ENCODE results near the gene IQCF2. TPM values are rescaled to one million over a fixed set of nuclear protein-coding genes. Genes with fewer than 3 reads are reported as not detected.
A peak's percentile ranks its signal among the peaks of the same experiment; 100 is the strongest.
"Not testable (repeated sequence)": the region's sequence is repeated elsewhere in the genome, so short reads cannot be mapped to it uniquely, and the experiment has no call there.

The IQCF2 gene
- total RNA-seq, 2 donors from 2014 or later, result not detected

DNA sequence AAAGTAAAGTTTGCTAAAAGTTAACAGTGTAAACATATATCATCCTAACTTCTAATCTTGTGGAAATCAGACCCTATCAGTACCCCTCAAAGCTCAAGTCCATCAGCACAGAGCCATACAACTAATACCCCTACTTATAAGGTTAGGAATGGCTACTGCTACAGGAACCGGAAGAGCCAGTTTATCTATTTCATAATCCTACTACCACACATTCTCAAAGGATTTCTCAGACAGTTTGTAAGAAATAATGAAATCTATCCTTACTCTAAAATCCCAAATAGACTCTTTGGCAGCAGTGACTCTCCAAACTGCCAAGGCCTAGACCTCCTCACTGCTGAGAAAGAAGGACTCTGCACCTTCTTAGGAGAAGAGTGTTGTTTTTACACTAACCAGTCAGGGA, 6.0 kb upstream of the IQCF2 start:
- not testable (repeated sequence) for H3K27ac Mint-ChIP-seq; H3K4me3 Mint-ChIP-seq; H3K9me3 Mint-ChIP-seq; H3K4me1 Mint-ChIP-seq (ENCODE audit: low read depth in 2 of 2); DNase-seq (ENCODE audit: low spot score); ATAC-seq; H3K36me3 Mint-ChIP-seq
- H3K27me3 Mint-ChIP-seq, result peaks cover 19 to 31% of the 10 kb centered on the region in 2 donors

DNA sequence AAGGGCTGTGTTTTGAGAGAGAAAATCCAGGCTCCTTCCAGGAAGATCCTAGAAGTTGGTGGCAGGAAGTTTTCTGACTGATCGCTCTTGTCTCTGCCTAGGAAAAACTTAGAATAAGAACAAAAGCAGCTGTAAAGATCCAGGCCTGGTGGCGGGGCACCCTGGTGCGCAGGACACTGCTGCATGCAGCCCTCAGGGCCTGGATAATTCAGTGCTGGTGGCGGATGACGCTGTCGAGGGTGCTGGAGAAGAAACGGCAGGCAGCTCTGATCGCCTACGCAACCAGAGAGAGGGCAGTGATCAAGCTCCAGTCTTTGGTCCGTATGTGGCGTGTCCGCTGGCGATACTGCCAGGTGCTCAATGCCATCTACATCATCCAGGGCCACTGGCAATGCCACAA, 1.5 kb downstream of the IQCF2 start:
- Mint-ChIP-seq H3K4me3 (no peak overlapping the region), H3K4me1 (ENCODE audit: low read depth in 2 of 2) (peaks cover 0 to 3% of the 10 kb centered on the region in 2 donors)

DNA sequence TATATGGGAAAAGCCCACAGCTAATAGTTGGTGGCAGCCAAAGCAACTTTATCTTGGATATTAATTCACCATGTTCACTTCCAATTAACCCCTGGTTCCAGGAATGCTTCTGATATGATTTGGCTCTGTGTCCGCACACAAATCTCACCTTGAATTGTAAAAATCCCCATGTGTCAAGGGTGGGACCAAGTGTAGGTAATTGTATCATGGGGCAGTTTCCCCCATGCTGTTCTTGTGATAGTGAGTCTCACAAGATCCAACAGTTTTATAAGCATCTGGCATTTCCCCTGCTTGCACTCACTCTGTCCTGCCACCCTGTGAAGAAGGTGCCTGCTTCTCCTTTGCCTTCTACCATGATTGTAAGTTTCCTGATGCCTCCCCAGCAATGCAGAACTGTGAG, 7.5 kb downstream of the IQCF2 start:
- H3K4me3 Mint-ChIP-seq; H3K9me3 Mint-ChIP-seq; DNase-seq (ENCODE audit: low spot score); H3K4me1 Mint-ChIP-seq (ENCODE audit: low read depth in 2 of 2); H3K27ac Mint-ChIP-seq; H3K36me3 Mint-ChIP-seq; ATAC-seq: not testable (repeated sequence)
- H3K27me3 Mint-ChIP-seq, result peaks cover 23 to 34% of the 10 kb centered on the region in 2 donors

More for the DNA sequence above, 1.5 kb downstream of the IQCF2 start:
- Mint-ChIP-seq H3K27me3 (peaks cover 15 to 20% of the 10 kb centered on the region in 2 donors), H3K36me3 (no peaks in the 10 kb centered on the region), H3K9me3 (no peaks in the 10 kb centered on the region), H3K27ac (no peak overlapping the region)
- DNase-seq (ENCODE audit: low spot score) (no peak), ATAC-seq (no peak)

DNA sequence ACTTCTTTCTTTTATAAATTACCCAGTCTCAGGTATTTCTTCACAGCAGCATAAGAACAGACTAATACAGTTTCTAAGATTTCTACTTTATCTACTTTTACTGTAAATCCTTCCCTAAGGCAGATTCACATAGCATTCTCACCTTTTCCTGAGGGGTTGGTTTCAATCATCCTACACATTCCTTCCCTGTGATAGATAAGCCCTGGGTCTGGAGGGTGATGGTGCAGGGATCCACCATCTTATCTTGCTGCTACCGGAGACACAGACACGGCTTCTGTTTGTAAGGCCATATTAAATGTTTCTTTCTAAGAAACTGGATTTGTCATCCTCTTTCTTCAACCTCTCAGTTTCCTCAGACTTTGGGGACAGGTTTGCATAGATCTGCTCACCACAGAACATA, 7.9 kb downstream of the IQCF2 start:
- Mint-ChIP-seq H3K27me3 (peaks cover 25 to 34% of the 10 kb centered on the region in 2 donors), H3K36me3 (no peaks in the 10 kb centered on the region), H3K4me3 (no peak overlapping the region), H3K9me3 (no peaks in the 10 kb centered on the region), H3K4me1 (ENCODE audit: low read depth in 2 of 2) (peaks cover 0 to 2% of the 10 kb centered on the region in 2 donors), H3K27ac (no peak overlapping the region)
- DNase-seq (ENCODE audit: low spot score), result no peak
- ATAC-seq, result no peak

DNA sequence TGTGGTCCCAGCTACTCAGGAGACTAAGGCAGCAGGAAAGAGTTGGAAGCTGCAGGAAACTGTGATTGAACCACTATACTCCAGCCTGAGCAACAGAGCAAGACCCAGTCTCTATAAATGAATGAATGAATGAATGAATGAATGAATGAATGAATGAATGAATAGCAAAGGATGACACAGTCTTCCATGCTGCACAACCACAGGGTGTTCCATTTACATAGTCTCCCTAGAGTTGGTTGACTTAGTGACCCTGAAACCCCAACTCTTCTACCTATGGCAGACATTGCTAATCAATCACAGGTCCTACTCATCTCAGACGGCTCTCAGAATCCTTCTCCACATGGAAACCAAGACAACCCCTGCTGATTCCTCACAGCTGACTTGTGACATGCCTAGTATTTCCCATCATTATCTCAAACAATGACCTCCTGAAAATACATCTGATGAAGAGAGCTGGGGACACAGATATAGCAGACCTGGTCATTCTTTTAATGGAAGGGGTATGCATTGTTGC, 11.9 kb downstream of the IQCF2 start:
- DNase-seq (ENCODE audit: low spot score), result no peak
- no peak for ATAC-seq
- Mint-ChIP-seq H3K4me3 (no peak overlapping the region), H3K4me1 (ENCODE audit: low read depth in 2 of 2) (peaks cover 7 to 9% of the 10 kb centered on the region in 2 donors), H3K36me3 (no peaks in the 10 kb centered on the region), H3K9me3 (no peaks in the 10 kb centered on the region), H3K27ac (no peak overlapping the region), H3K27me3 (peaks cover 21 to 23% of the 10 kb centered on the region in 2 donors)

DNA sequence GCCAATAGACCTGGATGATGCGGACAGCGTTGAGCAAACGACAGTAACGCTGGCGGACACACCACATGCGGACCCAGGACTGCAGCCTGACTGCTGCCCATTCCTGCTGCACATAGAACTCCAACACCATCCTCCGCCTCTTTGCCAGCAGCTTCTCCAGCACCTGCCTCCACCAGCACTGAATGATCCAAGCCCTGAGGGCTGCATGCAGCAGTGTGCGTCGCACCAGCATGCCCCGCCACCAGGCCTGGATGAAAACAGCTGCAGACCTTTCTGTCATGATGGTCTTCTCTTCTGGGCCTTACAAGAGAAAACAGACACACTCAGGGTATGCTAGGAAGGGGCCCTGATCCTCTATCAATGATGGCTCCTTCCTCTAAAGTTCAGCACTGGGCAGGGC, 12.5 kb downstream of the IQCF2 start:
- Mint-ChIP-seq H3K27ac (no peak overlapping the region), H3K27me3 (peaks cover 17 to 25% of the 10 kb centered on the region in 2 donors), H3K4me3 (no peak overlapping the region), H3K9me3 (no peaks in the 10 kb centered on the region), H3K36me3 (no peaks in the 10 kb centered on the region), H3K4me1 (ENCODE audit: low read depth in 2 of 2) (peaks cover 7 to 9% of the 10 kb centered on the region in 2 donors)
- no peak for DNase-seq (ENCODE audit: low spot score)
- ATAC-seq, result no peak

DNA sequence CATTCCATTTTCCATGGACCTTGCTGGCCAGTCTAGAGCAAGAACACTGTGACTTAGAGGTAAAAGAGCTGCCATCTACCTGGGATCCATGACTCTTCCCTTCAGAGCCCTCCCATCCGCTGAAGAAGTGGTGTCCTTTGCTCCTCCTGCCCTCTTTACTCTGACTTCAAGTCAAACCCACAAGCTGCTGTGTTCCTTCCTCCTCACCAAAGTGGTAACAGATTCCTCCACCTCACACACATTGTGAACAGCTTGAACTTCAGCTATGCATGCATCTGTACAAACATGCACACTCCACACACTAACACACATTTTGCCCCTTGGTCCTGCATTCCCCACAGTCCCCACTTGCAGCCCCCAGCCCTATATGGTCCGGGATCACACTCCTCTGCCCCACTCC, 13.0 kb downstream of the IQCF2 start:
- H3K9me3 Mint-ChIP-seq, result no peaks in the 10 kb centered on the region
- peaks cover 13 to 20% of the 10 kb centered on the region in 2 donors for H3K27me3 Mint-ChIP-seq
- no peak overlapping the region for H3K27ac Mint-ChIP-seq
- H3K4me3 Mint-ChIP-seq, result no peak overlapping the region
- no peaks in the 10 kb centered on the region for H3K36me3 Mint-ChIP-seq
- H3K4me1 Mint-ChIP-seq (ENCODE audit: low read depth in 2 of 2), result peaks cover 7 to 9% of the 10 kb centered on the region in 2 donors
- no peak for DNase-seq (ENCODE audit: low spot score)
- ATAC-seq, result no peak

DNA sequence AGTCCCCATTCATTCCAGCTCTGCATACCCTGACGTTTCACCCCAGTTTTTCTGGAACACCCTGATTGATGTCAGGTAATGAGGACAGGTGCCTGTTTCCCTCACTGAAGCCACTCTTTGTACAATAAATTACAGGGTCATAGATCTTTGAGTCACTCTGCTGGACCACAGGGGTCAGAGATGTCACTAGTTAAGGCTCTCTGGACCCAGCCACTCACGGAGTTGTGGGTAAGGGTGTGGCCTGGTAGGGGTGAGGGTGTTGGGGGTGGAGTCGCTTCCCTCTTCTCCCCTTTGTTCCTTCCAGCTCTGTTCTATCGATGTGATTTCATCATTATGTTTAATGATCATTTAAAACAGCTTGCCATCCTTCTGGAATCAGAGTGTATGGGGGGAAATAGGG, 13.5 kb downstream of the IQCF2 start:
- Mint-ChIP-seq H3K4me3 (no peak overlapping the region), H3K27ac (no peak overlapping the region), H3K27me3 (peaks cover 13 to 20% of the 10 kb centered on the region in 2 donors), H3K36me3 (no peaks in the 10 kb centered on the region), H3K9me3 (no peaks in the 10 kb centered on the region), H3K4me1 (ENCODE audit: low read depth in 2 of 2) (peaks cover 7 to 9% of the 10 kb centered on the region in 2 donors)
- DNase-seq (ENCODE audit: low spot score) (no peak), ATAC-seq (no peak)

DNA sequence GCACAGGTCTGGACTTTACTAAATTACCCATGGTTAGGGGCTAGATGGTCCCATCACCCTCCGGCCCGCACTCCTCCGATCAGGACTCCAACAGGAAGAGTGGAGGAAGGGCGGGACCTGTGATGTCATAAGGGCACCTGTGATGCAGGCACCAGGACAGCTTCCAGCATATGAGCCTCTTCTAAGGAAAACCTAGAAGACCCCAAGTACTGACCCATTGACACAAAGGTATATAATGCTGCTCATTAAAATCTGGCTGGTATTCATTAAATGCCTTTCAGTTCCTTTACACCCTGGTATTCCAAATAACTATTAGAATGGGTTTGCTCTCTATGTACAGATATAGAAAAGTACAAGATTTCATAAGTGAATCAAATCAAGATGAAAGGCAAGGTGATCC, 14.1 kb downstream of the IQCF2 start, which contains the start of gene IQCF5:
Gene IQCF5, minus strand, starts transcription at position 101 of the 400 bp plus-strand sequence. Its CDS starts 70 bp downstream, at position 31.
- no peak for ATAC-seq
- Mint-ChIP-seq H3K9me3 (no peaks in the 10 kb centered on the region), H3K4me3 (no peak within 1 kb of the TSS), H3K27ac (no peak within 1 kb of the TSS), H3K27me3 (peaks cover 18 to 23% of the 10 kb centered on the region in 2 donors), H3K4me1 (ENCODE audit: low read depth in 2 of 2) (peaks cover 7 to 9% of the 10 kb centered on the region in 2 donors), H3K36me3 (no peaks in the 10 kb centered on the region)
- no peak for DNase-seq (ENCODE audit: low spot score)

DNA sequence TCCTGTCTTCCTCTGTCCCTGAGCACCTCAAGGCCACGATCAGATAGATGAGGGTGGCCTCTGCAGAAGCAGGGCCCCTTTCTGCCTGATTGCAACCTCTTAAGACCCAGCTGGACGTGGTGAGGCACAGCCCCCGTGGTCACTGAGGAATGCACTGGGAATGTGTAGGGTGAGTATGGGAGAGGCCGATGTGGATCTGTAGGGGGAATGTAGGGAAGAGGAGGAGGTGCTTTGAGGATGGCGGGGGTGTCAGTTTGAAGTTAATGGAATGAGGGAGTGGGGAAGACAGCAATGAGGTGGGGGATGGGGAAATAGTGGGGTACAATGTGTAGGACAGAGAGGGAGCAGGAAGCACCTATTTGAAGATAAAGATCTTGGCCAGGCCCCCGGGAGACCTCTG, 14.8 kb downstream of the IQCF2 start:
- peaks cover 7 to 9% of the 10 kb centered on the region in 2 donors for H3K4me1 Mint-ChIP-seq (ENCODE audit: low read depth in 2 of 2)
- DNase-seq (ENCODE audit: low spot score), result no peak
- no peak overlapping the region for H3K27ac Mint-ChIP-seq
- peaks cover 16 to 19% of the 10 kb centered on the region in 2 donors for H3K27me3 Mint-ChIP-seq
- H3K9me3 Mint-ChIP-seq, result no peaks in the 10 kb centered on the region
- H3K36me3 Mint-ChIP-seq, result no peaks in the 10 kb centered on the region
- ATAC-seq, result no peak
- no peak overlapping the region for H3K4me3 Mint-ChIP-seq

DNA sequence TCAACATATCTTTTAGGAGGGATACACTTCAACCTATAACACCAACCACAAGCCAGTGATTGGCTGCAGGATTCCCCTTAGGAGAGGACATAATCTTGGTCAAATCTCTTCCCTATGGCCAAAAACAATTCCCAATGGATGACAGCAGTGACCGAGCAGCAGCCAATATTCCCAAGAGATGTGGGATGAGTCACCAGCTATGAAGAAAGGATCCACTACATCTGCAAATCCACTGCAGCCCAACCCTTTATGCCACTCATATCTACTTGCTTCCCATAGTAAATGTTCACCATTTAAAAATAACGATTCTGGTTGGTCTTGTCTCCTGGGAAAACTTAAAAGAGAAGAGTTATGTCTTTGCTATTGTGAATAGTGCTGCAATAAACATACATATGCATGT, 18.5 kb downstream of the IQCF2 start:
- Mint-ChIP-seq H3K4me3 (no peak overlapping the region), H3K9me3 (no peaks in the 10 kb centered on the region), H3K27ac (no peak overlapping the region), H3K36me3 (no peaks in the 10 kb centered on the region), H3K27me3 (peaks cover 28 to 29% of the 10 kb centered on the region in 2 donors), H3K4me1 (ENCODE audit: low read depth in 2 of 2) (peaks cover under 1 to 2% of the 10 kb centered on the region in 2 donors)
- ATAC-seq, result no peak
- DNase-seq (ENCODE audit: low spot score), result no peak

DNA sequence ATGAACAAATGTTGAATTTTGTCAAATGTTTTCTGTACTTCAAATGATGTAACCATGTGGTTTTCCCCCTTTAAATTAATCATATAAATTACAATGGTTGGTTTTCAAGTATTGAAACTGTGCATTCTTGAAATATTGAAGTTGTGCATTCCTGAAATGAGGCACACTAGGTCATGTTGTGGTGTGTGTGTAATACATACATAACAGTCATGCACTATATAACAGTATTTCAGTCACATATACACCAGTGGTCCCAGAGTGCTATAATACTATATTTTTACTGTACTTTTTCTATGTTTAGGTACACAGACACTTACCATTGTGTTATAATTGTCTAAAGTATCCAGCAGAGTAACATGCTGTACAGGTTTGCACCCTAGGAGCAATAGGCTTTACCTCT, 25.0 kb downstream of the IQCF2 start:
- peaks cover 21 to 22% of the 10 kb centered on the region in 2 donors for H3K27me3 Mint-ChIP-seq
- no peak for DNase-seq (ENCODE audit: low spot score)
- ATAC-seq, result peak in 1 of 2 donors; percentile 62
- no peak overlapping the region for H3K27ac Mint-ChIP-seq
- peaks cover 2 to 5% of the 10 kb centered on the region in 2 donors for H3K4me1 Mint-ChIP-seq (ENCODE audit: low read depth in 2 of 2)
- no peak overlapping the region for H3K4me3 Mint-ChIP-seq
- no peaks in the 10 kb centered on the region for H3K36me3 Mint-ChIP-seq
- H3K9me3 Mint-ChIP-seq, result no peaks in the 10 kb centered on the region

DNA sequence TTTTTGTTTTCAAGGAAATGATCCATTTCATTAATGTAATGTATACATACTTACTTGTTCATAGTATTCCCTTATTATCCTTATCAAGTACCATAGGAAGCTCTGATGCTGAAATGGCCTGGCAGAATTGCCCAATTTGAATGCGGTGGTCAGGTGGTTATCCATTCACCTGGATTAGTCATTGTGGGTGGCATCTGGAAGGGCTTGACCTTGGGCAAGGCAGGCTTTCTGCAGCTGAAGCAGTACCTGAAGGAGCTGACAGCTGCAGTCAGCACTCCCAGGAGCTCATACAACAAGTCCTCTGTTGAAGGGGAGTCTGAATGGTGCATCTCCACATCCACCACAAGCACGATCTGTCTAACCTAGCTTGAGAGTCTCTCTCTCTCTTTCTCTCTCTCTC, 26.2 kb downstream of the IQCF2 start:
- Mint-ChIP-seq H3K27me3 (peaks cover 14 to 25% of the 10 kb centered on the region in 2 donors), H3K9me3 (no peaks in the 10 kb centered on the region)

DNA sequence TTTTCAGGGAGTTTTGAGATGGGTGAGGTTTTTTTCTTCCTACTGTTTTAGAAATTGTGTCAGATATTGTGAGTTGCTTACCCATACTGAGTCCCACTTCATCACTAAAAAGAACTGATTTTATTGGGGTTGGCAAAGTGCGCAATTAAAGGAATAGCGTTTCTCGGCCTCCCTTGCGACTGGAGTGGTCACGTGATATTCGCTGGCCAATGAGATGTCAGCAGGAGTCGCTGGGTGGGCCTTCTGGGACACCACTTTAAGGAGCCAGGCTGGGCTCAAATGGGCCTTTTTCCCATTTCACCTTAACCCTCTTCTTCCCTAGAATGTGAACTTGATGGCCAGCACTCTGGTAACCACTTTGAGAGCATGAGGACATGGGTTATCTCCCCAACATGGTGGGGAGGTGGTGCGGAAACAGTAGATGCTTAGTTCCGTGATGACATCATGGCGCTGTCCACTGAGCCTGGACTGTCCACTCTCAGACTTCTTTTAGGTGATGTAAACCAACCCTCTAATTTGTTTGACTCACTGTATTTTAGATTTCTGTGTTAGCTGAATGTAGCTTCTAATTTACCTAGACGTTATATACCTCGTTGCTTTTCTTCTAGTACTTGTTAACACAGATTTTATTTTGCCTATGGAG, 27.2 kb downstream of the IQCF2 start:
- Mint-ChIP-seq H3K27ac (no peak overlapping the region), H3K4me3 (no peak overlapping the region), H3K36me3 (no peaks in the 10 kb centered on the region)

More for the DNA sequence above, 26.2 kb downstream of the IQCF2 start:
- Mint-ChIP-seq H3K4me3 (no peak overlapping the region), H3K27ac (no peak overlapping the region), H3K36me3 (no peaks in the 10 kb centered on the region), H3K4me1 (ENCODE audit: low read depth in 2 of 2) (peaks cover 10 to 12% of the 10 kb centered on the region in 2 donors)
- DNase-seq (ENCODE audit: low spot score) (no peak), ATAC-seq (no peak)

More for the DNA sequence above, 27.2 kb downstream of the IQCF2 start:
- Mint-ChIP-seq H3K9me3 (no peaks in the 10 kb centered on the region), H3K4me1 (ENCODE audit: low read depth in 2 of 2) (peaks cover 10 to 12% of the 10 kb centered on the region in 2 donors), H3K27me3 (peaks cover 11 to 26% of the 10 kb centered on the region in 2 donors)
- DNase-seq (ENCODE audit: low spot score) (no peak), ATAC-seq (no peak)

Measured in natural killer cell treated with Interleukin-12 subunit alpha and Interleukin-12 subunit beta and Interleukin-15 and Interleukin-18, amount 100 ng/mL, for 72 hours (primary cell).